ENCODE measurements around the gene MSRB1. TPM values are rescaled to one million over a fixed set of nuclear protein-coding genes. Genes with fewer than 3 reads are reported as not detected.

The MSRB1 gene
- total RNA-seq, 4 donors from 2014 or later, result 9.6 to 64.0 (median 17.1) TPM

GRCh38 chr16:1982991-1983543, 40.1 kb upstream of the MSRB1 start:
- TF ChIP-seq CTCF (IDR thresholded peaks at IDR 0.05), result no peak
- no peak for ATAC-seq (ENCODE audit: low FRiP score)
- no peak for DNase-seq (ENCODE audit: low spot score)

DNA sequence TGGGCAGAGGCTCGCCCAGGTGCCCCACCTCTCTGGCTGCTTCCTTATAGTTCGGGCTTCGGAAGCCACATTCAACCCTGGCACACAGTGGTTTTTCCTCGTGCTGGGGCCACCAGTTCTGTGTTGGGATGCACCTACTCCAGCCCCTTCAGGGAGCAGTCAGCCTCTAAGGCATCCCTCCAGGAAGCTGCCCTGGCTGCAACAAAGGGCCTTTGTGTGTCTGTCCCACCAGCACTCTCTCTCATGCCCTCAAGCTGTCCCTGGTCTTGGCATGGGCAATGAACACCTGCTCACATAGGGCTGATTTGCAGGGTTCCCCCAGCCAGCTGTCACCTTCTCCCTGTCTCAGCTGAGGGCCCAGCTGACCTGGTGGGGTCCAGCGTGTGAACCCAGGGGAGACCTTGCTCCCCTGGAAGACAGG, 39.0 kb upstream of the MSRB1 start:
- no peak for TF ChIP-seq CTCF (IDR thresholded peaks at IDR 0.05)
- DNase-seq (ENCODE audit: low spot score) (no peak), ATAC-seq (ENCODE audit: low FRiP score) (no peak)

- no peak for TF ChIP-seq CTCF (IDR thresholded peaks at IDR 0.05)
- DNase-seq (ENCODE audit: low spot score) (no peak), ATAC-seq (ENCODE audit: low FRiP score) (no peak)
Observed at GRCh38 chr16:1981398-1981836, 38.4 kb upstream of the MSRB1 start, which contains the start of gene NOXO1. TSS of gene NOXO1 (minus strand) at chr16:1981469. CDS start at chr16:1981179, 290 bp downstream.

GRCh38 chr16:1980770-1981087, 37.7 kb upstream of the MSRB1 start:
- ATAC-seq (ENCODE audit: low FRiP score), result no peak

GRCh38 chr16:1980030-1980769, 37.2 kb upstream of the MSRB1 start:
- ATAC-seq (ENCODE audit: low FRiP score) (no peak), DNase-seq (ENCODE audit: low spot score) (no peak)
- no peak for TF ChIP-seq CTCF (IDR thresholded peaks at IDR 0.05)

More at GRCh38 chr16:1980770-1981087, 37.7 kb upstream of the MSRB1 start:
- DNase-seq (ENCODE audit: low spot score), result no peak
- no peak for TF ChIP-seq CTCF (IDR thresholded peaks at IDR 0.05)

DNA sequence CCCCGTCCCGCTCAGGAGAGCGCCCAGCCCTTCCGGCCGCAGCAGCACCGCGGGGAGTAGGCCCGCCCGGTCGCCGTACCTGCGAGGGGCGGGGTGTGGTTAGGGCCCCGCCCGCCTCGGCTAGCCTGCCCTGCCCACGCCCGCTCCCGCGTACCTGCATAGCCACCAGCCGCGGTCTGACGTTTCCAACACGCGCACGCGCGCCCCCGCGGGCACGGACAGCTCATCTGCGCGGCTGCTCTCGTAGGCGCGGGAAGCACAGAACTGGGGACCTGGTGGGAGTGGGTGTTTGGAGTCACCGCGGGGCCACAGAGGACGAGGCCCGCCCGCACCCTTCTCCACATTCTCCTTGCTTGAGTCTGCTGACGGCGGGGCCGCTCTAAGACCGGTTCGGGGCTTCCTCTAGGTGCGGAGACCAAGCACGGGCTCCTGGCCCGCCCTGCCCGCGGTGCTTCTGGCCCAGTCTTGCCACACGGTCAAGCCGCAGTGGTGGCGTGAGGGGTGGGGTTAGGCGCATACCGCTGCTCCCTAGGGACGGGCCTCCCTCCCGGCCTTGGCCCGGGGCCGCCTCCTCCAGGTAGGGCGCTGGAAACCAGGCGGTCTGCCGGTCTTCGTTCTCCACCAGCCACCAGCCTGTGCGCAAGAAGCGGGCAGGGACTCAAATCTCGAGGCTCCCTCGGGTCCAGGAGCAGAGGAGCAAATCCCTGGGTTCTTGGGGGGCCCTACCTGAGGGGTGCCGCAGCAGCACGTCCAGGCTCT, 36.5 kb upstream of the MSRB1 start:
- ATAC-seq (ENCODE audit: low FRiP score) (no peak), DNase-seq (ENCODE audit: low spot score) (no peak)
- no peak for TF ChIP-seq CTCF (IDR thresholded peaks at IDR 0.05)
